IPS-18a (cell line): ENCODE measurements around the gene OR2T1.
"Not testable (repeated sequence)": the region's sequence is repeated elsewhere in the genome, so short reads cannot be mapped to it uniquely, and the experiment has no call there.

ENCODE experiments used
- H3K27ac ChIP-seq: one replicate; pipeline ENCODE4 v1.5.1; 2013; ENCODE audit warnings: low read length
- H3K27me3 ChIP-seq: one replicate; pipeline ENCODE4 v1.6.1; 2013; ENCODE audit warnings: mild to moderate bottlenecking, low read length; ENCODE audit not compliant: control insufficient read depth, insufficient read depth
- H3K36me3 ChIP-seq: one replicate; pipeline ENCODE4 v1.6.1; 2013; ENCODE audit warnings: low read depth, low read length; ENCODE audit not compliant: control insufficient read depth
- H3K4me1 ChIP-seq: one replicate; pipeline ENCODE4 v1.6.1; 2013; ENCODE audit warnings: low read depth, low read length; ENCODE audit not compliant: control insufficient read depth
- H3K4me3 ChIP-seq: one replicate; pipeline ENCODE4 v1.5.1; 2013; ENCODE audit warnings: low read length
- H3K9ac ChIP-seq: one replicate; pipeline ENCODE4 v1.6.1; 2013; ENCODE audit warnings: mild to moderate bottlenecking, low read length, moderate library complexity
- H3K9me3 ChIP-seq: one replicate; pipeline ENCODE4 v1.6.1; 2013; ENCODE audit warnings: low read depth, low read length; ENCODE audit not compliant: control insufficient read depth

Gene OR2T1

GRCh38 chr1:248438668-248439067, 35.8 kb downstream of the OR2T1 start:
- H3K9me3 ChIP-seq = peaks cover 29% of the 10 kb centered on the region
- not testable (repeated sequence) for H3K27ac ChIP-seq

GRCh38 chr1:248439283-248439682, 36.4 kb downstream of the OR2T1 start:
- H3K27ac ChIP-seq, H3K27me3 ChIP-seq, H3K9ac ChIP-seq: not testable (repeated sequence)

More at GRCh38 chr1:248438668-248439067, 35.8 kb downstream of the OR2T1 start:
- not testable (repeated sequence) for H3K4me1 ChIP-seq, H3K4me3 ChIP-seq, H3K27me3 ChIP-seq, H3K36me3 ChIP-seq, H3K9ac ChIP-seq

GRCh38 chr1:248442500-248443277, 39.8 kb downstream of the OR2T1 start:
- H3K9ac ChIP-seq, H3K36me3 ChIP-seq, H3K27me3 ChIP-seq, H3K4me1 ChIP-seq, H3K27ac ChIP-seq, H3K4me3 ChIP-seq: not testable (repeated sequence)
- H3K9me3 ChIP-seq = peaks cover 39% of the 10 kb centered on the region

More at GRCh38 chr1:248439283-248439682, 36.4 kb downstream of the OR2T1 start:
- peaks cover 33% of the 10 kb centered on the region for H3K9me3 ChIP-seq
- H3K4me3 ChIP-seq, H3K36me3 ChIP-seq, H3K4me1 ChIP-seq: not testable (repeated sequence)

GRCh38 chr1:248444603-248445002, 41.8 kb downstream of the OR2T1 start:
- H3K4me3 ChIP-seq, H3K4me1 ChIP-seq, H3K9ac ChIP-seq, H3K27ac ChIP-seq, H3K27me3 ChIP-seq, H3K36me3 ChIP-seq: not testable (repeated sequence)
- peaks cover 33% of the 10 kb centered on the region for H3K9me3 ChIP-seq

- not testable (repeated sequence) for H3K27ac ChIP-seq, H3K4me3 ChIP-seq, H3K27me3 ChIP-seq, H3K4me1 ChIP-seq, H3K9ac ChIP-seq, H3K36me3 ChIP-seq
- peaks cover 30% of the 10 kb centered on the region for H3K9me3 ChIP-seq
Observed at GRCh38 chr1:248445399-248445798, 42.6 kb downstream of the OR2T1 start, which contains the start of gene OR2T2. OR2T2 (plus strand) TSS chr1:248445637; CDS start chr1:248452798, 7,161 bp downstream.

- not testable (repeated sequence) for H3K27ac ChIP-seq
Observed at GRCh38 chr1:248448409-248449074, 45.7 kb downstream of the OR2T1 start.

GRCh38 chr1:248449821-248450465, 47.1 kb downstream of the OR2T1 start:
- H3K9ac ChIP-seq, H3K27ac ChIP-seq, H3K27me3 ChIP-seq, H3K4me1 ChIP-seq, H3K36me3 ChIP-seq, H3K4me3 ChIP-seq: not testable (repeated sequence)
- peaks cover 11% of the 10 kb centered on the region for H3K9me3 ChIP-seq

More at GRCh38 chr1:248448409-248449074, 45.7 kb downstream of the OR2T1 start:
- not testable (repeated sequence) for H3K27me3 ChIP-seq, H3K36me3 ChIP-seq, H3K4me3 ChIP-seq, H3K4me1 ChIP-seq, H3K9ac ChIP-seq
- peaks cover 22% of the 10 kb centered on the region for H3K9me3 ChIP-seq

GRCh38 chr1:248450466-248451145, 47.8 kb downstream of the OR2T1 start:
- not testable (repeated sequence) for H3K27me3 ChIP-seq, H3K4me3 ChIP-seq, H3K27ac ChIP-seq, H3K4me1 ChIP-seq, H3K36me3 ChIP-seq, H3K9ac ChIP-seq
- peaks cover 11% of the 10 kb centered on the region for H3K9me3 ChIP-seq

- not testable (repeated sequence) for H3K9ac ChIP-seq, H3K4me1 ChIP-seq, H3K4me3 ChIP-seq, H3K27ac ChIP-seq, H3K36me3 ChIP-seq, H3K27me3 ChIP-seq, H3K9me3 ChIP-seq
Observed at GRCh38 chr1:248453619-248454018, 50.8 kb downstream of the OR2T1 start.

GRCh38 chr1:248455045-248455444, 52.2 kb downstream of the OR2T1 start:
- H3K27ac ChIP-seq, H3K36me3 ChIP-seq, H3K9ac ChIP-seq, H3K4me3 ChIP-seq, H3K4me1 ChIP-seq, H3K27me3 ChIP-seq: not testable (repeated sequence)
- peaks cover 12% of the 10 kb centered on the region for H3K9me3 ChIP-seq

- not testable (repeated sequence) for H3K4me3 ChIP-seq, H3K27ac ChIP-seq, H3K36me3 ChIP-seq, H3K27me3 ChIP-seq, H3K9ac ChIP-seq, H3K4me1 ChIP-seq
- H3K9me3 ChIP-seq = peaks cover 18% of the 10 kb centered on the region
Observed at GRCh38 chr1:248456635-248457034, 53.8 kb downstream of the OR2T1 start.
